ENCODE data around the gene CHD6.
A peak's percentile ranks its signal among the peaks of the same experiment; 100 is the strongest.

The CHD6 gene

DNA sequence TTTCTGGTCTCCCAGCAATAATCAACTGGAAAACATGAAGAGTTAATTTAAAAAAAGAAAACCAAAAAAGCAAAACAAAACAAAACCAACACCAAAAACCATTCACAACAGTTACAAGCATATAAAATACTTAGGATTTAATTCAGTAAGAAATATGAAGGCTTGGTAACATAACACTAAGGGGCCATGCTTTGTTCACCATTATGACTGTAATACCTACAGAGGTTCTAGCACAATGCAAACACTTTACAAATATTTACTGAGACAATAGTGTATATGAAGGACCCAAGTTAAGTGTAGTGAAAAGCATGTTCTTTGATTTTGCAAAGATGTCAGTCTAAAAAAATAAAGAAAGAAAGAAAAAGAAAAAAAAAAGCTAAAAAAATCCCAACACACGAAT lies 141.7 kb downstream of the CHD6 start:
- DNase-seq (ENCODE audit: insufficient read length, low spot score) (no peak), FAIRE-seq (no peak)

GRCh38 chr20:41476013-41476441 lies 142.2 kb downstream of the CHD6 start:
- DNase-seq (ENCODE audit: insufficient read length, low spot score), result no peak
- no peak for FAIRE-seq

DNA sequence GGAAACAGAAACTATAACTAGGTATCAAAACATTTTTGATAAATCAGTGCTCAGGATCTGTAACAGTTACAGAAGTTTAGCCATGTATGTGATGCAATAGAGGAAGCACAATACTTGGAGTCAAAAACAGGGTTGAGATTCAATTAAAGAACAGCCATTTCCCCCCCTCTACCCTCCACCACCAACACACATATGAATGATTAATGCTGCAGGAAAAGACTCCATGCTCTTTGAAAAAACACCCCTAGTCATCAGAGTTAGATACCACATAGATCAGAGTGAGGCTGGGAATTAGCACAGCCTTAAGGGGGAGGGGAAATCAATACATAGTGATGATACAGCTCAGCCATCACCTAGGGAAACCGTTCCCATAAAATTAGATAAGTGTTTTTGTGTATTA lies 142.7 kb downstream of the CHD6 start:
- DNase-seq (ENCODE audit: insufficient read length, low spot score), result no peak
- no peak for FAIRE-seq

- FAIRE-seq, result no peak
- no peak for DNase-seq (ENCODE audit: insufficient read length, low spot score)
These were observed 147.6 kb downstream of the CHD6 start for GRCh38 chr20:41470362-41471095.

DNA sequence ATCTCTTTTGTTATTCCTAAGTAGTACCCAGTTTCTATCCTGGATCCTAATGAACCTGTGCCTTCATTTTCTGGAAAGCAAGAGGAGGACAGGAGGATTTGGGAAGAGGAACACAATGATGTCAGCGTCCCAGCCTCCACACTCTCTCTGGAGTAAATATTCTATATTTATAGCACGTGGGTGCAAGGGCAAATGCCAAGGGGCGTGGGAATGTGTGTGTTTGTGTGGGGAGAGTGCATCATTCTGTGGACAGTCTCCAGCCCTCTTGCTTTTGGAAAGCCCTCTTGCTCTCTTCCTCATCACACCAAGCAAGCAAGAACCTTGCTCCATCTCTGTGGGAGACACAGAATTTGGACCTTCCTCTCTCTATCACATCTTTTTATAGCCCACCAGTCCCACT lies 148.3 kb downstream of the CHD6 start:
- DNase-seq (ENCODE audit: insufficient read length, low spot score) (no peak), FAIRE-seq (no peak)

DNA sequence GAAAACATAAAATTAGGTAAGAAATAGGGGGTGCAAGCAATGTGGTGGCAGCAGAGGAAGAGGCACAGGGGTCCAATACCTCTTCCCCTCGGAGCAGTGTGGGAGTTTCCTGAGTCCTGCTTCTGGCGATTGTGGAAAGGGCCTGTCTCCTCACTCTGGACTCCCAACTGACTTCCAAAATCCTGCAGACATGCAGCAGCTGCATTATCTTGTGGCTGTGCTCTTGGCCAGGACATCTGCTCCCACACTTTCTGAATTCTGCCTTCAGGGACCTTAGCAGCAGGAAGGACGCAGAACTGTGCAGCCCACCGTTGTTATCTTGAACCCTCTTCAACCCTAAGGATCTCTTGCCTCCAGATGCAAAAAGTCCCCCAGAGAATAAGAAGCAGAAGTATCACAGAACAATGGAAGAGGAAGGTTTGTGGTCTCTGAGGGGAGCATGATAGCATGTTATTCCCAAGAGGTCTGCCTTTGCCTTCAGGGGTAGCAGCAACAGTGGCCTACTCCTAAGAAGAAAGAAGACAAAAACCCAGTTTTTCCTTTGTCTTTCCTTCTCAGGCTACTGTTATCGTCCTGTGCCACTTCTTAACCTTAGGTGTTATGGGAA lies 149.1 kb downstream of the CHD6 start:
- DNase-seq (ENCODE audit: insufficient read length, low spot score), result no peak

DNA sequence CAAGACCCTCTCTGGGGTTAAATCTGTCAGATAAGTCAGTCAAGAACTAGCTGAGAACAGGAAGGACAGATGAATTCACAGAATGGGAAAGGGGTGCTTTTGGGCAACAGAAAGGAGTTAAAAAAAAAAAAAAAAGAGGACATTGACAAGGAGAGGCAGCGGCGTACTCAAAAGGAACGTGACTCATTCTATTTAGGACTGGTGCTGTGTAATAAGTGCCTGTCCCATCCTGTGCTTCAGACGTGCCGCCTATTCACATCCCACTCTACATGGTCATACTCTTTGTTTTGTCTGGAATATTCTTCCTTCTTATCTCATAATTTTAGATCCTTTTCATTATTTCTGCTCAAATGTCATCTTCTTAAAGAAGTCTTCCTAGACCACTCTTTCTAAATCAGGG lies 150.5 kb downstream of the CHD6 start:
- no peak for DNase-seq (ENCODE audit: insufficient read length, low spot score)
- no peak for FAIRE-seq

More for the DNA sequence above, 149.1 kb downstream of the CHD6 start:
- FAIRE-seq, result no peak

DNA sequence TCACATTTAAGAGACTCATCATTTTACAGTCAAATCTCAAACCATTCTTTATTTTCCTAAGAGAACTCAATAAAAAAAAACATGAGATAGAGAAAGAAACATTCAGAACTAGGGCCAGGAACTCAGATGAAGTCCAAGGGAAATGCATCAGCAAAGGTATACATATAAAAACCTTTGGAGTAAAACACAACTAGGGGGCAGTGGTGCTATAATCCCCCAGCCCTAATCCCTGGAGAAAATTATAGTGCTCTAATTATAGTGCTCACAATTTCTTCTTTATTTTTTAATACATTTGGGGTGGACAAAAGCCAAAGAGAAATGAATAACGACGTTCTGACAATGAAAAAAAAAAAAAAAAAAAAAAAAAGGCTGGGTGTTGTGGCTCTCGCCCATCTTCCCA lies 151.0 kb downstream of the CHD6 start:
- FAIRE-seq, result no peak
- no peak for DNase-seq (ENCODE audit: insufficient read length, low spot score)

DNA sequence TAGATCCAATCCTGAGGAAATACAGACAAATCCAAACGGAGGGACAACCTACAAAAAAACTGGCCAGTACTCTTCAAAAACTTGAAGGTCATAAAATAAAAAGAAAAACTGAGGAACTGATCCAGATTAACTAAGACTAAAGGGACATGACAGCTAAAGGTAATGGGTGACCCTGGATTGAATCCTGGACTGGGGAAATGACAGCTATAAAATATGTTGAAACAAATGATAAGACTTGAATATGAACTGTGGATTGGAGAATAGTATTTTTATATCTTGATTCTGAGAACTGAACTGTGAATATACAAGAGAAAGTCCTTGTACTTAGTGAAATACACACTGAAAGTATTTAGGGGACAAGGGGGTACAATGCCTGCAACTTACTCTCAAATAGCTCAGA lies 154.6 kb downstream of the CHD6 start:
- FAIRE-seq (no peak), DNase-seq (ENCODE audit: insufficient read length, low spot score) (no peak)

- peak; percentile 10 for DNase-seq (ENCODE audit: insufficient read length, low spot score)
- peak; percentile 63 for FAIRE-seq
These were observed 155.6 kb downstream of the CHD6 start for GRCh38 chr20:41462372-41463161.

DNA sequence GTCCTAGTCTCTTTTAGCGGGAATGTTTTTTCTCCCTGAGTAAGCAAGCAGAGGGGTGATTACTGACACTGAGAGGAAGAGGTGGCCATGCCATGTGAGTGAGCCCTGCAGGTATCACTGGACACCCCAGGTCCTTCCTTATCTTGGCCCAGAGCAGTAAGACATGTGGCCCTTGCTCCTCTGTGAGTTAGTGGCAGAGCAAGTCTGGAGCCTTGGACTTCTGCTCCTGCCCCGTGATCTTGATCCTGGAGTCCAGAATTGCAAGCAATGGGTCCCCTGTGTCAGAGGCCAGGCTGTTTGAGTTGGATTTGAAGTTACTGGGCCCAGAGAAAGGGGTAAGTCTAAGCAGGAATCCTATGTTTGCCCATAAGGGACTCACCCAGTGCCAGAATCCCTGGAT lies 159.4 kb downstream of the CHD6 start:
- FAIRE-seq (no peak), DNase-seq (ENCODE audit: insufficient read length, low spot score) (no peak)

GRCh38 chr20:41457173-41457857 lies 160.9 kb downstream of the CHD6 start:
- no peak for DNase-seq (ENCODE audit: insufficient read length, low spot score)
- FAIRE-seq, result no peak

GRCh38 chr20:41456351-41456750 lies 161.8 kb downstream of the CHD6 start:
- DNase-seq (ENCODE audit: insufficient read length, low spot score), result no peak
- no peak for FAIRE-seq

- no peak for FAIRE-seq
- DNase-seq (ENCODE audit: insufficient read length, low spot score), result no peak
These were observed 163.9 kb downstream of the CHD6 start for GRCh38 chr20:41454250-41454649.

DNA sequence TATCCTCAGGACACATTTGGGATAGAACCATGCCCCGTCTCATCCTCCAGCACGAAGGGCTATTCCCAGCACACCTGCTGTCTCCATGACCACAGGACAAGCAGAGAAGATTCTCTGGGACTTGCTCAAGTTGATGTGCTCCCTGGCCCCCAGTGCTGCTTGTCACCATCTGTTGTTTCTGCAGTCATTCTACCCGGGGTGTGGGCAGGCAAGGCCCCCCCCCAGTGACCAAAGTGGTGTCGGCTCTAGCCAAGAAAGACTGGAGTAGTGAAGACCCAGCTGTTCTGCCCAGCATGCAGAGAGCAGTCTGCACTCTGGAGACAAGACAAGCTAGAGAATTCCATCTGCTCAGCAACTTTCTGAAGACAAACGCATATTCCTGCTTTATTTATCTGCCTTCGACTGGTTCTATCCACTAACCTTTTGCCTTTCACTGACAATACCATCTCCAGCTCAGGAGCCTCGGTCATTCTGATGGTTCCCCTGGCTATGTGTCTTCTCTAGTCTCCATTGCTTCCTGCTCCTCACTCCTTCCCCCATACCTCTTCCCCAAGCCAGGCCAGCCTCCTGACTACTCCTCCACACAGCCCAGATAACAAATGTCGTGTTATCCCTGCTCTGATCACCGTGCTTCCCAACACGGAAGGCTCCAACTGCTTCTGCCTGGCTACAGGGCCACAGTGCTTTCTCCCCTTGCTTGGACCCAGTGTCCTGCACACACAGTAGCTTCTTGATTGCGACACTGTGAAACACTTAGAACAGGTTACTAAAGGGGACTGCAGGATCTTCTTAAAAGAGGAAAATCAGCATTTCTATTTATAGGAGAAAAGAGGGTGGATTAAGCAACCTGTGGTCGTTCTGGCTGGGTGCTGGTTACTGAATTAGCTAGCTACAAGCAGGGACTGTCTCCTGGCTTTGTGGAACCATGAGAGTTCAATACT lies 164.9 kb downstream of the CHD6 start:
- FAIRE-seq, result no peak
- no peak for DNase-seq (ENCODE audit: insufficient read length, low spot score)

GRCh38 chr20:41452226-41452625 lies 166.0 kb downstream of the CHD6 start:
- no peak for FAIRE-seq
- DNase-seq (ENCODE audit: insufficient read length, low spot score), result no peak

- DNase-seq (ENCODE audit: insufficient read length, low spot score), result no peak
- FAIRE-seq, result no peak
These were observed 171.2 kb downstream of the CHD6 start for GRCh38 chr20:41447006-41447405.

DNA sequence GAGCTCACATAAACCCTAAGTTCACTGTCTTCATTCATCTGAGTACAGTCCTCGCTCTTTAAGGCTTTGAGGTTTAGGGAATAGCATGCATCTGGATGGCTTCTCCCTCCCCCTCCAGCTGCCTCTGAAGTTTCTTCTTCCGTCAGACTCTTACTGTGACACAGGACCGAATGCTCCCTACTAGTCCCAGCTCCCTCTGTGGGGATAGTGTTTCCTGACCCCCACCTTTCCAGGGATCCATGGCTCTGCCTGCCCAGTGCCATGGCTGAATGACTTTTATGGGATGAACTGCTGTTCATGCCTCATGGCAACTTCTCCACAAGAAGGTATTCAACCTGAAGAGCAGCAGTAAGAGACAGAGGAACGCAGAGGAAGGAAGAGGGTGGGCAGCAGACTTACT lies 171.7 kb downstream of the CHD6 start:
- FAIRE-seq (no peak), DNase-seq (ENCODE audit: insufficient read length, low spot score) (no peak)

DNA sequence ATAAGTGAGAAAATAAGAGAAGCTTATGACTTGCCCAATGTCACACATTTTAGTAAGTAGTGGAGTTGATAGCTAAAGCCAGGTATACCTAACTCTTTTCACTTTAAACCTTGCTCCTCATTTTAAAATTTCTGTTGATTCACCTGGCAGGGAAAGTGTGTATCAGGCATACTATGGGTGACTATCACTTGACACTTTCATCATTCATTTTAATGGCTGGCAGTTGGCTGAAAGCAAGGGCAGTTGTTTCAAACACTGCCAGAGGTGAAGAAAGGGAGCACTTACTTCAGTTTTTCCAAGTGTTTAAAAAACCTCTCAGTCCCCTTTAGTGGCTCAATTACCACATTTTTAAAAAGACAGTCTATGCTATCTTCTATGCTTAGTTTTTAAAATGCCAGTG lies 173.4 kb downstream of the CHD6 start:
- DNase-seq (ENCODE audit: insufficient read length, low spot score), result no peak
- FAIRE-seq, result no peak

DNA sequence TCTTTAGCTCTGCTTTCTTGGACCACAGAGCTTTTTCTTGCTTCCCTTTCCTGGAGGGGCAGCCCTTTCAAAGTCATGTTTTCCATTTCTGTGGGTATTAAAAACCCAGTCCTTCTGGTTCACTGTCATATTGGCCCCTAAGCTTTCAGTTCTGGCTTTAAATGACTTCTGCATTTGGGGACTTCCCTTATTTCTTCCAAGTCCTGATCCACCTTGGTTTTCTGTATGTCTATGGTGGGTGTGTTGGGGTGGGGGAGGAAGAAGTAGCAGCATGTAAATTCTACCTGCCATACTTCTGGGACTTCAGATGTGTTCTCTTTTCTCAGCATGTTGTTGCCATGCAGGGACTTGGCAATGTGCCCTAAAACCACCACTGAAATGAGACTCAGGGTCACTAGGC lies 174.5 kb downstream of the CHD6 start:
- FAIRE-seq (no peak), DNase-seq (ENCODE audit: insufficient read length, low spot score) (no peak)
